GM19025 (cell line): ENCODE data around the gene DOCK9.

Experiments
- ATAC-seq: cut with Tn5 transposase; IDR thresholded peaks from one replicate; pipeline ENCODE4 v1.9.1; 2021; ENCODE audit warnings: mild to moderate bottlenecking, low read depth, moderate library complexity; ENCODE audit not compliant: unreplicated experiment

The DOCK9 gene

GRCh38 chr13:98866882-98867281 lies 111.0 kb downstream of the DOCK9 start:
- ATAC-seq: no peak

GRCh38 chr13:98860491-98860890 lies 117.4 kb downstream of the DOCK9 start:
- ATAC-seq: no peak

- ATAC-seq: no peak
Observed at GRCh38 chr13:98858191-98858590, 119.7 kb downstream of the DOCK9 start.

- no peak for ATAC-seq
Observed at GRCh38 chr13:98856983-98857382, 120.9 kb downstream of the DOCK9 start.

- no peak for ATAC-seq
Observed at GRCh38 chr13:98854448-98854847, 123.4 kb downstream of the DOCK9 start.

GRCh38 chr13:98853771-98854221 lies 124.1 kb downstream of the DOCK9 start:
- ATAC-seq: peak; percentile 99

GRCh38 chr13:98851276-98851675 lies 126.6 kb downstream of the DOCK9 start:
- ATAC-seq: no peak

- ATAC-seq: no peak
Observed at GRCh38 chr13:98848746-98849145, 129.1 kb downstream of the DOCK9 start.

GRCh38 chr13:98847780-98848179 lies 130.1 kb downstream of the DOCK9 start:
- no peak for ATAC-seq

- no peak for ATAC-seq
Observed at GRCh38 chr13:98846986-98847385, 130.9 kb downstream of the DOCK9 start.

GRCh38 chr13:98846521-98846920 lies 131.3 kb downstream of the DOCK9 start:
- ATAC-seq: no peak

- ATAC-seq: no peak
Observed at GRCh38 chr13:98845742-98846141, 132.1 kb downstream of the DOCK9 start.

GRCh38 chr13:98844021-98844420 lies 133.8 kb downstream of the DOCK9 start:
- no peak for ATAC-seq

- no peak for ATAC-seq
Observed at GRCh38 chr13:98843482-98843877, 134.4 kb downstream of the DOCK9 start.

GRCh38 chr13:98842858-98843481 lies 134.9 kb downstream of the DOCK9 start:
- peak; percentile 80 for ATAC-seq

GRCh38 chr13:98842070-98842469 lies 135.8 kb downstream of the DOCK9 start:
- no peak for ATAC-seq

GRCh38 chr13:98839856-98840769 lies 137.8 kb downstream of the DOCK9 start:
- ATAC-seq: peak; percentile 88

- ATAC-seq: no peak
Observed at GRCh38 chr13:98838776-98839175, 139.1 kb downstream of the DOCK9 start.

GRCh38 chr13:98837896-98838295 lies 140.0 kb downstream of the DOCK9 start:
- no peak for ATAC-seq

GRCh38 chr13:98835156-98835555 lies 142.7 kb downstream of the DOCK9 start:
- ATAC-seq: no peak

GRCh38 chr13:98834254-98834960 lies 143.5 kb downstream of the DOCK9 start:
- ATAC-seq: no peak
